Lower lobe of right lung (tissue), 2 donors: Measurements from ENCODE around the gene HOXD9. TPM values are rescaled to one million over a fixed set of nuclear protein-coding genes. Genes with fewer than 3 reads are reported as not detected.

Experiments used
- ATAC-seq, 2 donors: fragments of 200-7000 bp; cut with Tn5 transposase; one replicate each; pipeline ENCODE4 v1.9.1; 2020 to 2022; ENCODE audit warnings: mild to moderate bottlenecking in 2 of 2, moderate library complexity in 2 of 2
- DNase-seq: peaks from one replicate; pipeline ENCODE4 v3.0.0-alpha.2; 2020
- H3K27ac ChIP-seq: fragments of 200-600 bp; one replicate; pipeline ENCODE4 v1.8.0; 2022
- H3K27me3 ChIP-seq: fragments of 200-600 bp; one replicate; pipeline ENCODE4 v1.8.0; 2022; ENCODE audit warnings: low read depth
- H3K36me3 ChIP-seq: fragments of 200-600 bp; one replicate; pipeline ENCODE4 v1.8.0; 2022; ENCODE audit warnings: mild to moderate bottlenecking
- H3K4me1 ChIP-seq: fragments of 200-600 bp; one replicate; pipeline ENCODE4 v1.8.0; 2022
- H3K4me3 ChIP-seq: fragments of 200-600 bp; one replicate; pipeline ENCODE4 v1.8.0; 2022; ENCODE audit warnings: mild to moderate bottlenecking
- H3K9me3 ChIP-seq: fragments of 200-600 bp; one replicate; pipeline ENCODE4 v1.8.0; 2022
- CTCF ChIP-seq: fragments of 200-600 bp; IDR thresholded peaks from one replicate; pipeline ENCODE4 v1.8.0; 2022; ENCODE audit warnings: antibody characterized with exemption, mild to moderate bottlenecking
- intact Hi-C: fragments of 100-400 bp; cut with DNase I; formaldehyde crosslinking; loops from one replicate; pipeline ENCODE4 v1.11.0; 2022
- total RNA-seq: library from RNA; stranded (reverse); fragmentation: NEBNext Ultra II Directional; extraction: Animal tissue kit (Norgen Biotek cat#: 25700); gene quantifications from one replicate; pipeline ENCODE4 v1.2.1, GENCODE V29; 2021
- donor health status: DM: no; HTN: yes; CAD: no; lungs with severe emphysema.

Gene HOXD9
- total RNA-seq, 1 donor from 2014 or later = 0.86 TPM

GRCh38 chr2:176101216-176101830, 21.2 kb upstream of the HOXD9 start:
- TF ChIP-seq CTCF = no peak
- intact Hi-C loops = no loop called here
- ATAC-seq (no peak), DNase-seq (no peak)
- Histone ChIP-seq H3K27ac (no peak overlapping the region), H3K4me3 (no peak overlapping the region), H3K36me3 (no peaks in the 10 kb centered on the region), H3K9me3 (no peaks in the 10 kb centered on the region), H3K4me1 (peaks cover 30% of the 10 kb centered on the region), H3K27me3 (peaks cover 100% of the 10 kb centered on the region)

GRCh38 chr2:176101842-176102241, 20.7 kb upstream of the HOXD9 start:
- Histone ChIP-seq H3K9me3 (no peaks in the 10 kb centered on the region), H3K36me3 (no peaks in the 10 kb centered on the region), H3K27me3 (peaks cover 100% of the 10 kb centered on the region), H3K27ac (no peak overlapping the region), H3K4me1 (peaks cover 30% of the 10 kb centered on the region), H3K4me3 (no peak overlapping the region)
- ATAC-seq = no peak
- DNase-seq = no peak
- TF ChIP-seq CTCF = no peak
- intact Hi-C loops = no loop called here

GRCh38 chr2:176102309-176102866, 20.1 kb upstream of the HOXD9 start:
- H3K27ac ChIP-seq = no peak overlapping the region
- no peak overlapping the region for H3K4me3 ChIP-seq
- no peak for ATAC-seq
- peaks cover 29% of the 10 kb centered on the region for H3K4me1 ChIP-seq
- no peaks in the 10 kb centered on the region for H3K36me3 ChIP-seq
- no peaks in the 10 kb centered on the region for H3K9me3 ChIP-seq
- intact Hi-C loops = no loop called here
- no peak for TF ChIP-seq CTCF
- no peak for DNase-seq
- H3K27me3 ChIP-seq = peaks cover 99% of the 10 kb centered on the region

DNA sequence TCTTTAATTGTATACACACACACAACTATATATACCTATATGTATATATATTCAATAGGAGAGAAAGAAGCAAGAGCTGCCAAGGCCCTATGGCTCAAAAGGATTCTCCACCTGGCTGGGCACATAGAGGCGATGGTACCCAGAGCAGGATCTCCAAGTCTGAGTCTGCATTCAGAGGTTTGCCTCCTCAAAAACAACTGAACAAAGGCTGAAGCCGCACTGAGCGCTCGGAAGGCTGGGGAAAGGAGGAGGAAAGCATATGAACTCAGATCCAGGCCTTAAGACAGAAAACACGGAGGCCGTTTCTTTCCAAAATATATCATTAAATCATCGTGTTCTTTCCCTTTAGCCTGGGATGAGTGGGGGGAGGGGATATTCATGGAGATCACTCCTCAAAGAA, 19.3 kb upstream of the HOXD9 start:
- intact Hi-C loops = no loop called here
- Histone ChIP-seq H3K4me1 (peaks cover 23% of the 10 kb centered on the region), H3K4me3 (no peak overlapping the region), H3K36me3 (no peaks in the 10 kb centered on the region), H3K27ac (no peak overlapping the region), H3K9me3 (no peaks in the 10 kb centered on the region), H3K27me3 (peaks cover 98% of the 10 kb centered on the region)
- ATAC-seq = no peak
- DNase-seq = no peak
- TF ChIP-seq CTCF = no peak

DNA sequence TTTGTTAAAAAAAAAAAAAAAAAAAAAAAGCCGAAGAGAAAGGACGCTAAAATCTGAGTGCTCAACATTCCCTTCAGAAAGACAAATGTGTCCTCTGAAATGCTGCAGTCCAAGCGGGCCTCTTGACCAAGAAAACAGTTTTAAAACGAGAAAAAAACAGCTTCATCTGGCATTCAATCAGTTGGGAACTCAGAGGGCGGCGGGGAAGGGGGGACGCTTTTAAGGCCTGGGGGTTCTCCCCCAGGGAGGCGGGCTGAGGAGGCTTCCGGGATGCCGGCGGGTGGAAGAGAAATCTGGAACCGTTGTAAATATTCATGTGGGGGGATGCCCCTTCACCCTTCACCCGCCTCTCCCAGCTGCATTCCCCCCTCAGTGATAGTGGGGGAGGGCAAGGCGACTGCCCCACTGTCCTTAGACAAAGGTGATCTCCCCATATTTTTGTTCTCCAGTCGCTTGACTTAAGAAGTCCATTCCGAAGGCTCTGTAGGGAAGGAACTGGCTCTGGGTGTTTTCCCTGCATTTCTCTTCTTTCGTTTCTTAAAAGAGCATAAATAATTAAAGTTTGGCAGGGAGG, 18.7 kb upstream of the HOXD9 start:
- no peak for TF ChIP-seq CTCF
- intact Hi-C loops = no loop called here
- Histone ChIP-seq H3K27ac (no peak overlapping the region), H3K4me1 (peaks cover 25% of the 10 kb centered on the region), H3K4me3 (no peak overlapping the region), H3K9me3 (no peaks in the 10 kb centered on the region), H3K27me3 (peaks cover 98% of the 10 kb centered on the region), H3K36me3 (no peaks in the 10 kb centered on the region)
- ATAC-seq (no peak), DNase-seq (no peak)
